Measurements from ENCODE around the gene KIF20B.

DNA sequence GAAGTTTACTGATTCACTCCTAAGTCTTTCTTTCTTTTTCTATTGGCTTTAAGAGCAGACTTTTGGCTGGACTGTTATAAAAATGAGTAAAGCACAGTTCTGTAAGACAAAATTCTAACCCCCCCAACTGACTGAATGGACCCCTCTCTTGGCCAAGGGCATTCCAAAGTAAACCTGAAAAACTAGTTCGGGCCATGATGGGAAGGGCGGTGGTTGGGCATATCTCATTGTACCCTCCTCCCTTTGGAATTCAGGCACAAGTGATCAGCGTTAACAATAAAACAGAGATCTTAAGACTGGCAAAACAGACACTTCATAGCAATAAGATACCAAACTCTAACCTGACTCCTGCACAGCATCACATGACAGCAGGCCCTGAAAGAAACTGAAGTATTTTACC lies 6.1 kb upstream of the KIF20B start:
- no peak for TF ChIP-seq POLR2A (IDR thresholded peaks at IDR 0.05)
- TF ChIP-seq CTCF (IDR thresholded peaks at IDR 0.05) = no peak

All from adrenal gland (tissue), 5 donors.